GM23338 (cell line): ENCODE results near the gene C2. TPM values are rescaled to one million over a fixed set of nuclear protein-coding genes. Genes with fewer than 3 reads are reported as not detected.

Source experiments
- ATAC-seq: fragments of 200-7000 bp; cut with Tn5 transposase; 3 replicates; pipeline ENCODE4 v1.9.1; 2020
- DNase-seq: peaks from one replicate; pipeline ENCODE4 v3.0.0-alpha.2; 2015; ENCODE audit warnings: low spot score
- H2AFZ ChIP-seq: fragments of 200-600 bp; sonication (generic); 2 replicates; pipeline ENCODE4 v1.8.0; 2016; ENCODE audit warnings: antibody characterized with exemption, mild to moderate bottlenecking, moderate library complexity
- H3F3A ChIP-seq: fragments of 200-600 bp; sonication (generic); replicated peaks from 2 replicates; pipeline ENCODE4 v1.8.0; 2017; ENCODE audit warnings: antibody characterized with exemption, mixed run types, low read depth
- H3K27ac ChIP-seq: fragments of 200-600 bp; sonication (generic); 2 replicates; pipeline ENCODE4 v1.6.1; 2016; ENCODE audit warnings: low read depth
- H3K27me3 ChIP-seq: fragments of 200-600 bp; sonication (generic); 2 replicates; pipeline ENCODE4 v1.8.0; 2016; ENCODE audit warnings: mild to moderate bottlenecking, mixed run types, moderate library complexity; ENCODE audit not compliant: insufficient read depth
- H3K36me3 ChIP-seq: fragments of 200-600 bp; sonication (generic); 2 replicates; pipeline ENCODE4 v1.8.0; 2016; ENCODE audit warnings: mild to moderate bottlenecking; ENCODE audit not compliant: insufficient read depth
- H3K4me1 ChIP-seq: fragments of 200-600 bp; sonication (generic); 2 replicates; pipeline ENCODE4 v1.8.0; 2016; ENCODE audit warnings: mild to moderate bottlenecking, moderate library complexity; ENCODE audit not compliant: insufficient read depth
- H3K4me2 ChIP-seq: fragments of 200-600 bp; sonication (generic); 2 replicates; pipeline ENCODE4 v1.7.1; 2017; ENCODE audit warnings: mixed run types
- H3K4me3 ChIP-seq: fragments of 200-600 bp; sonication (generic); 2 replicates; pipeline ENCODE4 v1.6.1; 2016; ENCODE audit warnings: mixed run types
- H3K79me2 ChIP-seq: fragments of 200-600 bp; sonication (generic); replicated peaks from 2 replicates; pipeline ENCODE4 v1.8.0; 2017; ENCODE audit warnings: mild to moderate bottlenecking; ENCODE audit not compliant: insufficient read depth
- H3K9me2 ChIP-seq: fragments of 200-600 bp; sonication (generic); 2 replicates; pipeline ENCODE4 v1.8.0; 2017; ENCODE audit not compliant: insufficient read depth
- H4K20me1 ChIP-seq: fragments of 200-600 bp; sonication (generic); replicated peaks from 2 replicates; pipeline ENCODE4 v1.8.0; 2017; ENCODE audit warnings: mild to moderate bottlenecking; ENCODE audit not compliant: insufficient read depth
- H3K27ac Mint-ChIP-seq: 2 replicates; pipeline ENCODE4 v1.8.0; 2020; ENCODE audit warnings: inconsistent platforms, mild to moderate bottlenecking, moderate library complexity, mixed read lengths
- H3K27me3 Mint-ChIP-seq: 3 replicates; pipeline ENCODE4 v1.8.0; 2022; ENCODE audit warnings: low read depth, mild to moderate bottlenecking, moderate library complexity, mixed read lengths, inconsistent platforms; ENCODE audit not compliant: insufficient read depth, poor library complexity
- H3K36me3 Mint-ChIP-seq: 3 replicates; pipeline ENCODE4 v1.8.0; 2021; ENCODE audit warnings: low read depth, mild to moderate bottlenecking, inconsistent platforms, moderate library complexity, mixed read lengths
- H3K4me1 Mint-ChIP-seq: 3 replicates; pipeline ENCODE4 v1.8.0; 2020; ENCODE audit warnings: mild to moderate bottlenecking, inconsistent platforms, mixed read lengths
- H3K4me3 Mint-ChIP-seq: 3 replicates; pipeline ENCODE4 v1.8.0; 2021; ENCODE audit warnings: moderate library complexity, mild to moderate bottlenecking, inconsistent platforms, mixed read lengths
- H3K9me3 Mint-ChIP-seq: 3 replicates; pipeline ENCODE4 v1.8.0; 2020; ENCODE audit warnings: moderate library complexity, mild to moderate bottlenecking, inconsistent platforms, mixed read lengths
- CREB1 ChIP-seq: fragments of 250-450 bp; sonication (Bioruptor Pico); IDR thresholded peaks from 2 replicates; pipeline ENCODE4 v1.5.0; 2020; ENCODE audit warnings: low read depth, mild to moderate bottlenecking, moderate library complexity
- CTCF ChIP-seq, 2 experiments: fragments of 200-600 bp in 1 of 2; sonication (generic) in 1 of 2; conservative IDR thresholded peaks; 2 replicates each; pipeline versions ENCODE4 v1.5.1 to v1.6.1; 2016 to 2017; ENCODE audit warnings: antibody characterized with exemption in 2 of 2, low read depth in 2 of 2, mild to moderate bottlenecking in 2 of 2, moderate library complexity in 1 of 2
- ETS1 ChIP-seq: IDR thresholded peaks from 2 replicates; pipeline ENCODE4 v1.6.1; 2016; ENCODE audit warnings: antibody characterized with exemption
- EZH2 ChIP-seq: fragments of 200-600 bp; sonication (generic); IDR thresholded peaks from one replicate; pipeline ENCODE4 v1.8.0; 2017; ENCODE audit warnings: antibody characterized with exemption, mild to moderate bottlenecking, low read depth; ENCODE audit not compliant: unreplicated experiment
- EZH2phosphoT487 ChIP-seq: fragments of 200-600 bp; sonication (generic); IDR thresholded peaks from one replicate; pipeline ENCODE4 v1.8.1; 2018; ENCODE audit warnings: antibody characterized with exemption; ENCODE audit not compliant: unreplicated experiment
- JUNB ChIP-seq: IDR thresholded peaks from one replicate; pipeline ENCODE4 v1.6.1; 2016; ENCODE audit warnings: antibody characterized with exemption; ENCODE audit not compliant: unreplicated experiment
- NANOG ChIP-seq: IDR thresholded peaks from 2 replicates; pipeline ENCODE4 v1.6.1; 2016; ENCODE audit warnings: antibody characterized with exemption, borderline replicate concordance
- POLR2AphosphoS5 ChIP-seq: IDR thresholded peaks from 2 replicates; pipeline ENCODE4 v1.6.1; 2016; ENCODE audit warnings: antibody characterized with exemption, low read depth
- REST ChIP-seq: IDR thresholded peaks from one replicate; pipeline ENCODE4 v1.6.1; 2018; ENCODE audit warnings: antibody characterized with exemption; ENCODE audit not compliant: unreplicated experiment
- STAT1 ChIP-seq: IDR thresholded peaks from one replicate; pipeline ENCODE4 v1.6.1; 2016; ENCODE audit warnings: antibody characterized with exemption; ENCODE audit not compliant: unreplicated experiment
- ZNF114 ChIP-seq: fragments of 250-450 bp; sonication (Bioruptor Pico); IDR thresholded peaks from 2 replicates; pipeline ENCODE4 v1.5.0; 2020; ENCODE audit warnings: mild to moderate bottlenecking, moderate library complexity
- ZNF331 ChIP-seq: fragments of 250-450 bp; sonication (Bioruptor Pico); IDR thresholded peaks from 2 replicates; pipeline ENCODE4 v1.5.0; 2020; ENCODE audit warnings: low read depth, mild to moderate bottlenecking, moderate library complexity
- polyA plus RNA-seq: library from polyadenylated mRNA; unstranded; fragments of >200 nt; fragmentation: Nextera tagmentation; extraction: Ambion mirVana; gene quantifications from 2 replicates; pipeline ENCODE4 v1.2.1, GENCODE V29; 2016
- total RNA-seq: library from RNA; depleted of rRNA; stranded (reverse); fragments of >200 nt; shearing (Covaris generic); gene quantifications from 2 replicates; pipeline ENCODE4 v1.2.3, GENCODE V29; 2014
- TF ChIP-seq, protein P1 (sequence below): fragments of 250-450 bp; sonication (Bioruptor Pico); IDR thresholded peaks from 2 replicates; pipeline ENCODE4 v1.5.0; 2020; ENCODE audit warnings: mild to moderate bottlenecking, moderate library complexity

The C2 gene
- total and polyA plus RNA-seq, 2 experiments from 2014 or later: 0.16 to 1.7 TPM

DNA sequence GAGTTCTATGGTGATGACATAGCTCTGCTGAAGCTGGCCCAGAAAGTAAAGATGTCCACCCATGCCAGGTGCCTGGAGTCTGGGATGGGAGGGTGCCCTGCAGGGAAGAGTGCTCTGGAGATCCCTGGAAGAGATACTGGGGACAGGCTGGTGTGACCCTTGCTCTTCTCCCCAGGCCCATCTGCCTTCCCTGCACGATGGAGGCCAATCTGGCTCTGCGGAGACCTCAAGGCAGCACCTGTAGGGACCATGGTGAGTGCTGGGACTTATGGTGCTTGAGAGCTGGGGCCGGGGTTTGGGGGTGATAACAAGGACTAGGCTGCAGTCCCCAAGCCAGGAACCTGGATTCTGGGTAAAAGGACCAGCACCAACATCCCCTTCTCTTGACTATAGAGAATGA, 16.2 kb downstream of the C2 start:
- ATAC-seq (no peak), DNase-seq (no peak)
- no peaks in the 10 kb centered on the region for H3K4me1 ChIP-seq
- Mint-ChIP-seq H3K27ac (no peak overlapping the region), H3K4me1 (peaks cover 9% of the 10 kb centered on the region), H3K27me3 (peaks cover 26% of the 10 kb centered on the region), H3K9me3 (peaks cover 3% of the 10 kb centered on the region; the same call in 1 of the 3 replicates), H3K4me3 (no peak overlapping the region), H3K36me3 (no peaks in the 10 kb centered on the region; the same call in 2 of the 3 replicates)
- H3K9me2 ChIP-seq: no peaks in the 10 kb centered on the region
- H2AFZ ChIP-seq: no peak overlapping the region
- H3K27ac ChIP-seq: no peak overlapping the region
- no peaks in the 10 kb centered on the region for H3K79me2 ChIP-seq
- H3K4me3 ChIP-seq: no peak overlapping the region
- H3K4me2 ChIP-seq: no peak overlapping the region
- H3K36me3 ChIP-seq: no peaks in the 10 kb centered on the region
- no peaks in the 10 kb centered on the region for H3K27me3 ChIP-seq
- H3F3A ChIP-seq: no peaks in the 10 kb centered on the region
- TF ChIP-seq CTCF (conservative IDR thresholded peaks at IDR 0.05; ENCODE audit: low read depth in 2 of 2) (no peak), POLR2AphosphoS5 (no peak), ZNF331 (CRISPR knock-in tag) (no peak), ZNF114 (no peak), NANOG (no peak), ETS1 (no peak), CREB1 (no peak), JUNB (no peak), EZH2phosphoT487 (no peak), REST (no peak), STAT1 (no peak), EZH2 (no peak)
- TF ChIP-seq, protein P1, sequence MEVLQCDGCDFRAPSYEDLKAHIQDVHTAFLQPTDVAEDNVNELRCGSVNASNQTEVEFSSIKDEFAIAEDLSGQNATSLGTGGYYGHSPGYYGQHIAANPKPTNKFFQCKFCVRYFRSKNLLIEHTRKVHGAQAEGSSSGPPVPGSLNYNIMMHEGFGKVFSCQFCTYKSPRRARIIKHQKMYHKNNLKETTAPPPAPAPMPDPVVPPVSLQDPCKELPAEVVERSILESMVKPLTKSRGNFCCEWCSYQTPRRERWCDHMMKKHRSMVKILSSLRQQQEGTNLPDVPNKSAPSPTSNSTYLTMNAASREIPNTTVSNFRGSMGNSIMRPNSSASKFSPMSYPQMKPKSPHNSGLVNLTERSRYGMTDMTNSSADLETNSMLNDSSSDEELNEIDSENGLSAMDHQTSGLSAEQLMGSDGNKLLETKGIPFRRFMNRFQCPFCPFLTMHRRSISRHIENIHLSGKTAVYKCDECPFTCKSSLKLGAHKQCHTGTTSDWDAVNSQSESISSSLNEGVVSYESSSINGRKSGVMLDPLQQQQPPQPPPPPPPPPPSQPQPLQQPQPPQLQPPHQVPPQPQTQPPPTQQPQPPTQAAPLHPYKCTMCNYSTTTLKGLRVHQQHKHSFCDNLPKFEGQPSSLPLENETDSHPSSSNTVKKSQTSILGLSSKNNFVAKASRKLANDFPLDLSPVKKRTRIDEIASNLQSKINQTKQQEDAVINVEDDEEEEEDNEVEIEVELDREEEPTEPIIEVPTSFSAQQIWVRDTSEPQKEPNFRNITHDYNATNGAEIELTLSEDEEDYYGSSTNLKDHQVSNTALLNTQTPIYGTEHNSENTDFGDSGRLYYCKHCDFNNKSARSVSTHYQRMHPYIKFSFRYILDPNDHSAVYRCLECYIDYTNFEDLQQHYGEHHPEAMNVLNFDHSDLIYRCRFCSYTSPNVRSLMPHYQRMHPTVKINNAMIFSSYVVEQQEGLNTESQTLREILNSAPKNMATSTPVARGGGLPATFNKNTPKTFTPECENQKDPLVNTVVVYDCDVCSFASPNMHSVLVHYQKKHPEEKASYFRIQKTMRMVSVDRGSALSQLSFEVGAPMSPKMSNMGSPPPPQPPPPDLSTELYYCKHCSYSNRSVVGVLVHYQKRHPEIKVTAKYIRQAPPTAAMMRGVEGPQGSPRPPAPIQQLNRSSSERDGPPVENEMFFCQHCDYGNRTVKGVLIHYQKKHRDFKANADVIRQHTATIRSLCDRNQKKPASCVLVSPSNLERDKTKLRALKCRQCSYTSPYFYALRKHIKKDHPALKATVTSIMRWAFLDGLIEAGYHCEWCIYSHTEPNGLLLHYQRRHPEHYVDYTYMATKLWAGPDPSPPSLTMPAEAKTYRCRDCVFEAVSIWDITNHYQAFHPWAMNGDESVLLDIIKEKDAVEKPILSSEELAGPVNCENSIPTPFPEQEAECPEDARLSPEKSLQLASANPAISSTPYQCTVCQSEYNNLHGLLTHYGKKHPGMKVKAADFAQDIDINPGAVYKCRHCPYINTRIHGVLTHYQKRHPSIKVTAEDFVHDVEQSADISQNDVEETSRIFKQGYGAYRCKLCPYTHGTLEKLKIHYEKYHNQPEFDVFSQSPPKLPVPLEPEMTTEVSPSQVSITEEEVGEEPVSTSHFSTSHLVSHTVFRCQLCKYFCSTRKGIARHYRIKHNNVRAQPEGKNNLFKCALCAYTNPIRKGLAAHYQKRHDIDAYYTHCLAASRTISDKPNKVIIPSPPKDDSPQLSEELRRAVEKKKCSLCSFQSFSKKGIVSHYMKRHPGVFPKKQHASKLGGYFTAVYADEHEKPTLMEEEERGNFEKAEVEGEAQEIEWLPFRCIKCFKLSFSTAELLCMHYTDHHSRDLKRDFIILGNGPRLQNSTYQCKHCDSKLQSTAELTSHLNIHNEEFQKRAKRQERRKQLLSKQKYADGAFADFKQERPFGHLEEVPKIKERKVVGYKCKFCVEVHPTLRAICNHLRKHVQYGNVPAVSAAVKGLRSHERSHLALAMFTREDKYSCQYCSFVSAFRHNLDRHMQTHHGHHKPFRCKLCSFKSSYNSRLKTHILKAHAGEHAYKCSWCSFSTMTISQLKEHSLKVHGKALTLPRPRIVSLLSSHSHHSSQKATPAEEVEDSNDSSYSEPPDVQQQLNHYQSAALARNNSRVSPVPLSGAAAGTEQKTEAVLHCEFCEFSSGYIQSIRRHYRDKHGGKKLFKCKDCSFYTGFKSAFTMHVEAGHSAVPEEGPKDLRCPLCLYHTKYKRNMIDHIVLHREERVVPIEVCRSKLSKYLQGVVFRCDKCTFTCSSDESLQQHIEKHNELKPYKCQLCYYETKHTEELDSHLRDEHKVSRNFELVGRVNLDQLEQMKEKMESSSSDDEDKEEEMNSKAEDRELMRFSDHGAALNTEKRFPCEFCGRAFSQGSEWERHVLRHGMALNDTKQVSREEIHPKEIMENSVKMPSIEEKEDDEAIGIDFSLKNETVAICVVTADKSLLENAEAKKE (CRISPR knock-in tag): no peak
- no peaks in the 10 kb centered on the region for H4K20me1 ChIP-seq
